A673 (cell line): Measurements from ENCODE around the gene TEX50. TPM values are rescaled to one million over a fixed set of nuclear protein-coding genes. Genes with fewer than 3 reads are reported as not detected.

Experiments used
- total RNA-seq: library from RNA; stranded (reverse); gene quantifications from 2 replicates; pipeline ENCODE4 v1.2.3, GENCODE V29; 2021

The TEX50 gene
- total RNA-seq, 1 experiment from 2014 or later, result not detected

Other genes with a start within 250 kb of the TEX50 start
- gene PRDX6, start 158.0 kb upstream of the TEX50 start, total RNA-seq, result 270 and 276 TPM in 2 replicates
- not detected in 2 replicates for gene SLC9C2, start 32.3 kb upstream of the TEX50 start, total RNA-seq
- 0.73 and 0.98 TPM in 2 replicates for gene ANKRD45, start 34.5 kb downstream of the TEX50 start, total RNA-seq
- gene KLHL20, start 79.6 kb downstream of the TEX50 start, total RNA-seq, result 17.7 and 18.4 TPM in 2 replicates
- gene DARS2, start 189.3 kb downstream of the TEX50 start, total RNA-seq, result 41.6 and 43.4 TPM in 2 replicates
- gene CENPL, start 189.5 kb downstream of the TEX50 start, total RNA-seq, result 34.3 and 35.7 TPM in 2 replicates
- 479 and 503 TPM in 2 replicates for gene GAS5, start 232.7 kb downstream of the TEX50 start, total RNA-seq
- gene ZBTB37, start 233.0 kb downstream of the TEX50 start, total RNA-seq, result 15.8 and 17.2 TPM in 2 replicates